Hematopoietic multipotent progenitor cell treated with erythropoietin and hydrocortisone succinate and interleukin-3 and kit ligand, for 17 days (in vitro differentiated cells): Measurements from ENCODE around the gene ATXN1.
"Not testable (repeated sequence)": the region's sequence is repeated elsewhere in the genome, so short reads cannot be mapped to it uniquely, and the experiment has no call there.

ENCODE experiments used
- DNase-seq: peaks from one replicate; pipeline ENCODE4 v3.0.0-alpha.2; 2015; ENCODE audit warnings: low spot score

The ATXN1 gene

GRCh38 chr6:16720861-16721260 lies 40.4 kb downstream of the ATXN1 start:
- DNase-seq = no peak

- no peak for DNase-seq
Measured at GRCh38 chr6:16719488-16719887, 41.8 kb downstream of the ATXN1 start.

DNA sequence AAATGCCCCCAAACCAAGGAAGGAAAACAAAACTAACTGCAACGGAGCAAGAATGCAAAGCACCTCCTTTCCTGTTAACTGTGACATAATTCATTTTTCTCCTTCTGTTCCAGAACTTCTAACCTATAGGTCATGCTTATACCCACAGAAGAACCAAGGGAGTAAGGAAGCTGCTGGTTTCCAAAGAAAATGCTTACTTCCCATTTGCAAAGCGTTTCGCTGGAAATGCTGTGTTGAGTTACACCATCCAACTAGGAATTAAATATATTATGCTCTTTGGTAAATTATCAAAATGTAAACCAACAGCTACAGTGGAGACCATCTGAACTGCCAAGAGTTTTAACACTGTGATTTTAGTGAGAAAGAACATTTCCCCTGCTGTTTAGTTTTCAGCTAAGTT lies 42.9 kb downstream of the ATXN1 start:
- DNase-seq = no peak

DNA sequence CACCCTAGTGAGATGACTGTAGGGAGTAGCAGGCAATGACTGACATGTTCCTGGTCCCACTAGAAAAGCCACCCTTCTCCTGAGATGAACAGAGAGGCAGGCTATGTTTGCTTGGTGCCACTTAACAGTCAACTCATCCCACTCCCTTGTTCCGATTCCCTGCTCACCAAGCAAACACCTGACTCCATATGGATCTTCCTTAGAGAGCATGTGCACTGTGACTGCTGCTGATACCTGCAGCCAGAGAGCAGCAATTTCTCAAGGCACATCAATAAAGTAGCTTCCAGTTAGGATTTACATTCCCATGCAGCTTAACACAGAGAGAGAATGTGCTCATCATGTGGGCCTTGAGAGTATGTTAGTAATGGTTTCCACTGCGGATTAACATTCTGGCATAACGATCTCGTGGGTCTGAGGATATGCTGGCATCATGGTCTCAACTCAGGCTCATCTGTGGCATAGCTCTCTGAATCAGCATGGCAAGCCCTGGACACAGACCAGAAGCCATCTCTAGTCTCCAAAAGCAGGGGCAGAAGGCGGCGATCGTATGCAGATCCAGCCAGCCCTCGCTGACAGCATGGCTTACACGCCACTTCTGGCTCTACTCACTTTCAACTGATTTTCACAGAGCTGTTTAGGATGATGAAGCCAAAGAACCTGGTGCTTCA lies 43.9 kb downstream of the ATXN1 start:
- no peak for DNase-seq

DNA sequence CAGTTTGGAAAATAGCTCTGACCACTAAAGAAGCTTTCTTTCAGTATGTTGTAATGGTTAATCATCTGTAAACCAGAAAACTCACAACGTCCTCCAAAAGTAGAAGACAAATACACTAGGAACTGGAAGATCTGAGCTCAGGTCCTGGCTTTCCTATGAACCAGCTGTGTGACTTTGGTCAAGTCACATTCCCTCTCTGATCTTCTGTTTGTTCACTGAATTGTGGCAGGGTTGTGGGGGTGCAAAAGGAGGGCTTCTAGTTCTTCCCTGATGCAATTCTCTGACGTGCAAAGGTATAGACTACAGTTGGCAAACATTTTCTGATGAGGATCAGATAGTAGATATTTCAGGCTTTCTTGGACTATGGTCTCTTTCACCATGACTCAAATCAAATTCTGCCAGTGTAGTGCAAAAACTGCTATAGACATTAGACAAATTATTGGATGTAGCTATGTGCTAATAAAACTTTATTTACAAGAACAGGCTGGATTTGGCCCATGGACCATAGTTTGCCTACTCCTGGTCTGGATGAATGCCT lies 44.9 kb downstream of the ATXN1 start:
- no peak for DNase-seq

GRCh38 chr6:16713597-16713996 lies 47.7 kb downstream of the ATXN1 start:
- no peak for DNase-seq

DNA sequence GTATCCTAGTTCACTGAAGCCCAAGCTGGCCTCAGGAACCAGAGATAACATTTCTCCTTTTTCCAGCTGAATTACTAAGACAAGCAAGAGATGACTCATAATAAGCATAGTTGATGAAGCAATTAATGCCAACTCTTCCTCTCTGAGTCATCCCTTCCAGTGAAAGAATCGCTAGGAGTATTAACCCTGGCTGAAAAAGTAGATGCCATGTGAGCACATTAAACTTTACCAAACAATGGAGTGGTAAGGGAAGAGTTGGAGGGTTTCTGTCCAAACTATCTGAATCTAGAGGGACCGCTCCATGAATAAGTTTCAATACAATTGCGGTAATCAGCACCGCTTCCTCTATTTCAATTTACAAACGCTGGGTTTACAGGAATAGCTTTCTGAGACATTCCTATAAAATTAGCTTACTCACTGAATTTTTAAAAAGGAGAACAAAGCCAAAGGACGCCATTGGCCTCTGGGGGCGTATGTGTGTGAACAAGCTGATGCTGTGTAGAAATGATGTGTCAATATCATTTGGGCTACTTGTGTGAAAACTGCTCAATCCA lies 48.3 kb downstream of the ATXN1 start:
- no peak for DNase-seq

DNA sequence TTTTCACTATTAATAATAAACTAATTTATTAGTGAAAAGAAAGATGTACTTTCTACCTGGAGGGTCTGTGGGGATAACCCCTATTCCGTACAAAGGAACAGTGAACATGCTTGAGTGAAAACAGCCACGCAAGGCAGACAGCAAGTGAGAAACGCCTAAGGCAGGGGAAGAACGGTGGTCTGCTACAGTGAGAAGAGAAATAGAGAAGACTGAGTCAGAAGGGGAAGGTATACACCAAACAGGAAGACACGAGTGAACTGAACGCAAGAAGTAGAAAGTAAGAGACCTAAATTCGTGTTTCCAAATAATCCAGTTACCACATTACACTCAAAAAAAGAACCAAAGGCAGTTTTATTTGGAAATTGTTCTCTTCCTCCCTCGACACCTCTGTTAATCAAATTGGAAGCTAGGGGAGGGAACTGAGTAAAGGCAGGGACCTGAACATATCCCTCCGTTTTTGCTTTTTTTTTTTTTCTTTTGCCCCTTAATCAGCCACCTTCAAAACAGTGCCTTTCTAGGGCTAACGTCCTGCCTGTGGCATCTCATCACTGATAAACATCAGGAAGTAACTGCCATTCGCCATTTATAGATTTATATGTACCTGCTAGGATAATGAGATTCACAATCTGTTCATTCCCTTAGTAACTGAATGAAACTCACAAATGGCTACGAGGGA lies 48.9 kb downstream of the ATXN1 start:
- DNase-seq = no peak

DNA sequence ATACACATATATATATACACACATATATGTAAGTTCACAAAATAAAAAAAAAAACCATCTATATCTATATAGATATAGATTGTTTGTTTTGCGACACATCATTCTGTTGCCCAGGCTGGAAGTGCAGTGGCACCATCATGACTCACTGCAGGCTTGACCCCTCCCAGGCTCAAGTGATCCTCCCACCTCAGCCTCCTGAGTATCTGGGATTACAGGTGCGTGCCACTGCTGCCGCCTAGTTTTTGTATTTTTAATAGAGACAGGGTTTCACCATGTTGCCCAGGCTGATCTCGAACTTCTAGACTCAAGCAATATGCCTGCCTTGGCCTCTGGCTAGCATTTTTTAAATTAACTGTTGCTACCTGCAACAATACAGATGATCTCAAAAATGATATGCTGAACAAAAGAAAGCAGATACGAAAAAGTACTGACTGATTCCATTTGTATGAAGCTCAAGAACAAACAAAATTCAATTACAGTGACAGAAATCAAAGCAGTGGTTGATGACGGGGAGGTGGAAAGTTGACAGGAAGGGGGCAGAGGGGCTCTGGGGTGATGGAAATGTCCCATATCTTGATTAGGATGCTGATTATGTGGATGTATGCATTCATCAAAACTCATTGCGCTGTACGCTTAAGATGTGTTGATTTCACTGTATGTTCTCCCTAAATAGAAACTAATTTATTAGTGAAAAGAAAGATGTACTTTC lies 49.6 kb downstream of the ATXN1 start:
- no peak for DNase-seq

DNA sequence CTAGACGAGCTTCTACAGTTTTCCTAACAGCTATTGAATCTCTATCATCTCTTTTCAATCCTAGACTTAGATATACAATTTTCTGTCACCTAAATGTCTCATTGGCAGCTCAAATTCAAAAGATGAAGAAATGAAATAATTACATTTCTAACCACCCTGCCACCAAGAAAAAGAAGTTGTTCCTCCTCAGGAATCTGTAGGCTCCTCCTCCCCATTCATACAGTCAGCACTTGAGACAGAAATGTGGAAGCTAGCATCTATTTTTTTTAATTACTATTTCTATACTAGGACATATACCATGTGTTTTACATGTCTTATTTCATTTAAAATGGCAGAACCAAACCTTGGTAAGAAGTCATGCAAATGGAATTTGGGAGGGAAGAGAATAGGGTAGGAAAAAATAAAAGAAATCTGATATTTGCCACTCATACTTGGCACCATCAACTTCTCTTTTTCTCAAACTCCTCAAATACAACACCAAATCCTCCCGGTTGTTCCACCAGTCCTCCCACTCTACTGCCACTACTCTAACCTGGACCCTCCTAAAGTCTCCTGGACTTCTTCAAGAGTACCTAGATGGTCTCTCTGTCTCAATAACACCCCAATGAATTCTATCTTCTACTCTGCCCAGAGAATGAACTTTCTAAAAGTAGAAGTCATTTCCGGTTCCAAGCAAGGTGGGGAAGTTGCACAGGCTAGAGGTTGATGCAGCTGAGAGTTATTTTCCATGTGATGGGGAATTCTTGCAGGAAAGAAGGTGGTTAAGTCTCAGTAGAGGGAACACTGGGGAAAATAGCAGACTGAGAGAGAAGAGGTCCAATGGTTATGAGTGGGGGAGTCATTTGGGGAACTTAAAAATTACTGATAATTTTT lies 54.1 kb downstream of the ATXN1 start:
- no peak for DNase-seq

GRCh38 chr6:16706491-16706890 lies 54.8 kb downstream of the ATXN1 start:
- DNase-seq = not testable (repeated sequence)

GRCh38 chr6:16706029-16706428 lies 55.2 kb downstream of the ATXN1 start:
- no peak for DNase-seq

- DNase-seq = no peak
Measured at GRCh38 chr6:16705081-16705993, 55.9 kb downstream of the ATXN1 start.

GRCh38 chr6:16704401-16705045 lies 56.7 kb downstream of the ATXN1 start:
- DNase-seq = no peak

GRCh38 chr6:16702627-16703378 lies 58.5 kb downstream of the ATXN1 start:
- DNase-seq = not testable (repeated sequence)

DNA sequence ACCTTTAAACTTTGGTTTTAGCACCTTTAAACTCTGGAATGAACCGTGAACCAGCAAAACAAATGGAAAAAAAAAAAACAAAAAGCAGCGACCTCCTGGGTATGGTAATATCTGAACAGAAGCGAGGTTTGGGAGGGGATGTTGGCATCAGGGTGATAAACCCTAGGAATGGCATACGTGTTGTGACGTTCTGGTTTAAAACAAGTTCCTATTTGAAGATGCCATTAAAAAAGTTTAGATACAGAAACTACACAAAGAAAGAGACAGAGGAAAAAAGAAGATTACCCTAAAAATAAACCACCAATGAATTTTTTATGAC lies 60.4 kb downstream of the ATXN1 start:
- no peak for DNase-seq

DNA sequence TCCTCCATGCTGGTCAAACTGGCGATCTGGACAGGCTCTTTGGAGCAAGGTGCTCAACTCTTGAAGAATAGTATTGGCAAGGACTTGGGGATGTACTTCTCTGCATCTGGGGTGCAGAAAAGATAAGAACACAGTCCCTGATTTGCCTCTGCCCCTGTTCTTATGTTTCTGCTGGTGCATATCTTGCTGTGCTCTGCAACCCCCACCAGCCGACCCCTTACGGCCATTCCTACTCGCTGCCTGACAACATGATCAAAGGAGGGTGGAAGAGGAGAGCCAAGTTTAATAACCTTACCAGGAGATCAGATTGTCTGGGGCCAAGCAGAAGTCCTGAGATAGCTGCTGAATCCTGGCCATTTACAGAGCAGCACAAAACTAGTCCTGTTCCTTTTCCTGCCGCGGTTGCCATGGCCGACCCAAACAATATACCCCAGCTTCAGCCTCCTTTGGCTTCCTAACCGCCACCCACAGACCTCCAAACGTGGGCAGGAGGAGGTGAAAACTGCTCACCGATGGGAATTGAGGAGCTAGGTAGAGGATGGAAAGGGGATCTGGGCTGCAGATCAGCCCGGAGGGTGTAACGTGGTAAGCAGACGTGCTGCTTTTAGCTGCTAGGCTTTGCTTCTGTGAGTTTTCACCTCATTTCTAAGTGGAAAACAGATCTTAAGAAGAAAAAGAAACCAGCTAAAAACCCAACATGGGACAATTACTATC lies 60.9 kb downstream of the ATXN1 start:
- DNase-seq = no peak

DNA sequence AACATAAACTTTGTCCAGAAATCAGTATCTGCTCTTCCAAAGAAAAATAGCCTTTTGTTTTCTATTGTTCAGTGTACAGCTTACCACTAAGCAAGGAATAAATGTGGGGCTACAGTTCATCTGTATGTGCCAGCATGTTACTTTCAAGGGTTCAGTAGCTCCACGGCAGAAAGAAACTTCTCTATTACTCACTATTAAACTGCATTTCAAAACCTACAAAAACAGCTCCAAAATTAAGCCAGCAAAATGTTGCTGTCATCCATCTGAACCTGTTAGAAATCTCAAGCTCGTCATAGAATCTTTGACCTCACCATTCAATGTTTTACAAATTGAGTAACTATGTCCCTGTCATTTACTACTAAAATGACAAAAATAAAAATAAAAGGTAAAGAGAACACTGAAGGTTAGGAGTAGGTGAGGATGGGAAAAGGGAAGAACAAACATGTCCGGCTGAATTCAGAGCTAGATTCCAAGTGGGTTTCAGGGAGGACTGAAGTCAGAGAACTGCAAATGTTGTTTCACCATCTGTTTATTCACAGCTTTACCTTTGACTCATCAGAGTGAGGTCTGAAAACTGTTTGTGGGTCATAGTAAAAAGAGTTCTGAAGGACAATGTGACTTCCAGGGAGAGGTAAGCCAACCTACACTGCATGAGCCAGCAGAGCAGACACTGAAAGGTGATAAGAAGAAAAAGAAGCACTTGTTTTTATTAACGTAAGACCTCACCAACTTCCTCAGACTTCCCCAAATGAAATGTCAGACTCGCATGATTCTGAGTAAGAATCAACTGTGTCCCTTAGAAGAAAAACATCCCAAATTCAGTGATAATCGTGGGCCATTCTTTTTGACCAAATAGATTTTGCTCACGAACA lies 62.0 kb downstream of the ATXN1 start:
- no peak for DNase-seq
